H1 (cell line): Measurements from ENCODE around the gene ZC3H7B. TPM values are rescaled to one million over a fixed set of nuclear protein-coding genes. Genes with fewer than 3 reads are reported as not detected.

ENCODE experiments used
- CTCF ChIA-PET: fragments of 300-600 bp; sonication (Branson Sonifier 250); formaldehyde crosslinking; loops from one replicate; lab custom pipeline; 2021; ENCODE audit not compliant: partially characterized antibody; lab: Charles Lee
- POLR2A ChIA-PET: fragments of 300-600 bp; sonication (Branson Sonifier 250); formaldehyde crosslinking; loops from one replicate; lab custom pipeline; 2021; ENCODE audit warnings: inconsistent platforms; ENCODE audit not compliant: partially characterized antibody; lab: Charles Lee
- DNase-seq, 2 experiments: peaks; one replicate each; pipeline versions ENCODE4 v3.0.0 to v3.0.0-alpha.2; 2010 to 2022; ENCODE audit warnings: low spot score in 2 of 2, low read depth in 1 of 2, mixed read lengths in 1 of 2
- FAIRE-seq: peaks from 2 replicates; lab custom pipeline; 2011; peaks lifted over from hg19 to GRCh38; lab: Jason Lieb, UNC
- H2AFZ ChIP-seq: 2 replicates; pipeline ENCODE4 v1.8.1; 2012; ENCODE audit warnings: low read length, inconsistent platforms
- H2AK5ac ChIP-seq: 2 replicates; pipeline ENCODE4 v1.6.1; 2013; ENCODE audit warnings: low read depth, low read length
- H2BK120ac ChIP-seq: replicated peaks from 2 replicates; pipeline ENCODE3; 2013; ENCODE audit warnings: low read depth, low read length, inconsistent platforms
- H2BK12ac ChIP-seq: 2 replicates; pipeline ENCODE4 v1.6.1; 2013; ENCODE audit warnings: low read depth, low read length
- H2BK15ac ChIP-seq: 2 replicates; pipeline ENCODE4 v1.6.1; 2013; ENCODE audit warnings: low read length
- H2BK20ac ChIP-seq: 2 replicates; pipeline ENCODE4 v1.6.1; 2013; ENCODE audit warnings: low read length
- H2BK5ac ChIP-seq: 2 replicates; pipeline ENCODE4 v1.6.1; 2013; ENCODE audit warnings: low read depth, low read length
- H3K14ac ChIP-seq: 2 replicates; pipeline ENCODE4 v1.6.1; 2013; ENCODE audit warnings: inconsistent platforms; ENCODE audit not compliant: insufficient read length
- H3K18ac ChIP-seq: 2 replicates; pipeline ENCODE4 v1.6.1; 2013; ENCODE audit warnings: low read length; ENCODE audit errors: extremely low read depth
- H3K23ac ChIP-seq: 2 replicates; pipeline ENCODE4 v1.6.1; 2013; ENCODE audit warnings: inconsistent platforms; ENCODE audit not compliant: insufficient read length
- H3K23me2 ChIP-seq: 2 replicates; pipeline ENCODE4 v1.6.1; 2013; ENCODE audit warnings: low read depth, low read length
- H3K27ac ChIP-seq: 2 replicates; pipeline ENCODE4 v1.6.1; 2011; ENCODE audit warnings: low read depth, low read length, inconsistent platforms
- H3K27me3 ChIP-seq, 4 experiments: replicated peaks in 1 of 4; 1 replicate in 1 of 4; 2 replicates in 3 of 4; pipeline versions ENCODE4 v1.6.1 to v1.8.1; 2011 to 2013; ENCODE audit warnings: low read length in 3 of 4, mild to moderate bottlenecking in 3 of 4, inconsistent platforms in 2 of 4, mixed read lengths in 2 of 4, moderate library complexity in 1 of 4; ENCODE audit not compliant: control insufficient read depth in 3 of 4, insufficient read depth in 3 of 4; ENCODE audit errors: extremely low read depth in 1 of 4
- H3K36me3 ChIP-seq, 4 experiments: 2 replicates each; pipeline versions ENCODE4 v1.6.1 to v1.8.1; 2011 to 2013; ENCODE audit warnings: mild to moderate bottlenecking in 4 of 4, low read length in 3 of 4, moderate library complexity in 2 of 4, control low read depth in 1 of 4, inconsistent platforms in 1 of 4; ENCODE audit not compliant: insufficient read depth in 4 of 4, control insufficient read depth in 2 of 4
- H3K4ac ChIP-seq: replicated peaks from 2 replicates; pipeline ENCODE3; 2013; ENCODE audit warnings: low read length, low read depth, mixed read lengths, inconsistent platforms; ENCODE audit not compliant: insufficient read length
- H3K4me1 ChIP-seq, 4 experiments: replicated peaks in 1 of 4; 1 replicate in 1 of 4; 2 replicates in 3 of 4; pipeline versions ENCODE4 v1.6.1 to v1.8.1; 2011 to 2013; ENCODE audit warnings: low read length in 3 of 4, inconsistent platforms in 2 of 4, mixed read lengths in 1 of 4; ENCODE audit not compliant: insufficient read depth in 4 of 4, control insufficient read depth in 3 of 4
- H3K4me2 ChIP-seq, 2 experiments: 2 replicates each; pipeline versions ENCODE4 v1.6.1 to v1.8.1; 2011 to 2013; ENCODE audit warnings: low read depth in 2 of 2, low read length in 2 of 2, control low read depth in 1 of 2, inconsistent platforms in 1 of 2, mild to moderate bottlenecking in 1 of 2; ENCODE audit not compliant: insufficient read depth in 1 of 2
- H3K4me3 ChIP-seq, 4 experiments: fragments of 200-600, 300-600 bp in 1 of 4; sonication (generic), shearing (Covaris generic), sonication (Bioruptor Twin) in 1 of 4; 2 replicates each; pipeline versions ENCODE4 v1.5.1 to v1.8.1; 2011 to 2016; ENCODE audit warnings: low read length in 4 of 4, low read depth in 3 of 4, control low read depth in 2 of 4, inconsistent platforms in 2 of 4, mild to moderate bottlenecking in 2 of 4, mixed read lengths in 1 of 4, moderate library complexity in 1 of 4; ENCODE audit not compliant: insufficient read depth in 2 of 4; ENCODE audit errors: extremely low read depth in 1 of 4
- H3K56ac ChIP-seq: replicated peaks from 2 replicates; pipeline ENCODE3; 2013; ENCODE audit warnings: low read depth, mild to moderate bottlenecking, mixed read lengths, low read length, inconsistent platforms; ENCODE audit not compliant: insufficient read length
- H3K79me1 ChIP-seq: 2 replicates; pipeline ENCODE4 v1.6.1; 2013; ENCODE audit warnings: low read depth, low read length, control low read depth
- H3K79me2 ChIP-seq, 2 experiments: 2 replicates each; pipeline versions ENCODE4 v1.6.1 to v1.8.1; 2012 to 2013; ENCODE audit warnings: low read length in 2 of 2, mild to moderate bottlenecking in 2 of 2, inconsistent platforms in 1 of 2; ENCODE audit not compliant: insufficient read depth in 2 of 2, control insufficient read depth in 1 of 2
- H3K9ac ChIP-seq, 4 experiments: replicated peaks in 1 of 4; 1 replicate in 1 of 4; 2 replicates in 3 of 4; pipeline versions ENCODE4 v1.6.1 to v1.8.1; 2011 to 2013; ENCODE audit warnings: low read depth in 3 of 4, low read length in 3 of 4, control low read depth in 2 of 4, mild to moderate bottlenecking in 2 of 4, moderate library complexity in 2 of 4, inconsistent platforms in 1 of 4; ENCODE audit errors: extremely low read depth in 1 of 4
- H3K9me3 ChIP-seq, 2 experiments: 2 replicates each; pipeline versions ENCODE4 v1.6.1 to v1.8.1; 2012 to 2013; ENCODE audit warnings: mild to moderate bottlenecking in 2 of 2, moderate library complexity in 2 of 2, control low read depth in 1 of 2, inconsistent platforms in 1 of 2, low read depth in 1 of 2, low read length in 1 of 2, mixed read lengths in 1 of 2; ENCODE audit not compliant: insufficient read depth in 2 of 2
- H4K20me1 ChIP-seq, 2 experiments: replicated peaks in 1 of 2; 2 replicates each; pipeline versions ENCODE3 to v1.8.1; 2011 to 2013; ENCODE audit warnings: inconsistent platforms in 2 of 2, low read length in 2 of 2, mild to moderate bottlenecking in 1 of 2; ENCODE audit not compliant: insufficient read depth in 2 of 2, control insufficient read depth in 1 of 2
- H4K5ac ChIP-seq: 2 replicates; pipeline ENCODE4 v1.6.1; 2013; ENCODE audit warnings: low read length, low read depth, mixed read lengths, inconsistent platforms; ENCODE audit not compliant: insufficient read length
- H4K8ac ChIP-seq: 2 replicates; pipeline ENCODE4 v1.8.0; 2013; ENCODE audit warnings: mild to moderate bottlenecking, moderate library complexity, low read length, inconsistent platforms; ENCODE audit not compliant: insufficient read depth; ENCODE audit errors: extremely low read depth
- H4K91ac ChIP-seq: replicated peaks from 2 replicates; pipeline ENCODE3; 2013; ENCODE audit warnings: low read length, mixed read lengths, inconsistent platforms; ENCODE audit not compliant: insufficient read length
- HDAC2 ChIP-seq, 2 experiments: fragments of 300-600 bp in 1 of 2; sonication (generic) in 1 of 2; IDR thresholded peaks; 2 replicates each; pipeline ENCODE4 v1.6.1; 2011 to 2012; ENCODE audit warnings: low read depth in 2 of 2, low read length in 2 of 2, mild to moderate bottlenecking in 2 of 2, moderate library complexity in 2 of 2, borderline replicate concordance in 1 of 2, inconsistent platforms in 1 of 2
- TAF1 ChIP-seq: IDR thresholded peaks from 2 replicates; pipeline ENCODE4 v1.6.1; 2011; ENCODE audit warnings: mild to moderate bottlenecking, low read depth, low read length
- WGBS, 2 experiments: shearing (Covaris generic) in 1 of 2; methylation state at CpG; one replicate each; pipeline versions ENCODE4 v1.1.6 to v1.1.7; 2013 to 2015; ENCODE audit warnings: low lambda C conversion rate in 2 of 2, mixed read lengths in 2 of 2, inconsistent platforms in 1 of 2, low coverage in 1 of 2, missing lambda C conversion rate in 1 of 2; ENCODE audit not compliant: insufficient replicate concordance in 2 of 2, insufficient coverage in 1 of 2, insufficient read length in 1 of 2; ENCODE audit errors: extremely low coverage in 1 of 2, missing lambda C conversion rate in 1 of 2; 5-methylcytosine and 5-hydroxymethylcytosine counted together
- polyA plus RNA-seq, 7 experiments: library from polyadenylated mRNA; depleted of rRNA in 3 of 7; stranded (reverse) in 5 of 7; unstranded in 2 of 7; fragments of >200 nt in 5 of 7; fragments of 200-250 nt in 2 of 7; gene quantifications; 1 replicate in 5 of 7; 2 replicates in 1 of 7; 4 replicates in 1 of 7; pipeline versions ENCODE4 v1.2.1 to v1.2.3, GENCODE V29; 2011 to 2013; ENCODE audit warnings: missing spikeins in 2 of 7, mixed read lengths in 2 of 7
- total RNA-seq: library from RNA; stranded (reverse); fragmentation: NEBNext Ultra II Directional; extraction: Animal tissue kit (Norgen Biotek cat#: 25700); gene quantifications from 2 replicates; pipeline ENCODE4 v1.2.1, GENCODE V29; 2021

The ZC3H7B gene
- total and polyA plus RNA-seq, 2 of the 8 experiments (the other 6 are each of a cell fraction or from before 2014, with no cell fraction given), result 35.5 to 78.6 TPM

DNA sequence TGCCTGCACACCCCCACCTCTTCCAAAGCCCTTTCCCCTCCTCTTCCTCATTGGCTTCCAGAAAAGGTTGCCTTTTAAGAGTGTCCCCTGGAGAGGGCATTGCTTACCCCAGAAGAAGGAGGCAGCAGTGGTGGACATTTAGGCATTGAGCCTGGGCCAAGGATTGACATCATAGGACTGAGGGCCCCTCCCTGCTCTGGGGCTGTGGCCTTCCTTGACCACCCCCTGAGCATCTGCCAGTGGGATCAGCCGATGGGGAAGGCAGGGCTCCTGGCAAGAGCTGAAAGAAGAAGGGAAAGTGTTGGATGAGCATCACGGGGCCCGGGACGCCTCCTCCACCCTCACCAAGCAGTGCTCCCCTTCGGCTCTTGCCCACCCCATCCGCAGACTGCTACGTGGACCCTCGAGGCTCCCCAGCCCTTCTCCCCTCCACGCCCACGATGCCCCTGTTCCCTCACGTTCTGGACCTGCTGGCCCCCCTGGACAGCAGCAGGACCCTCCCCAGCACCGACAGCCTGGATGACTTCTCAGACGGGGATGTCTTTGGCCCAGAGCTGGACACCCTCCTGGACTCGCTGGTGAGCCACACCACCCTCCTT is 37.4 kb downstream of the ZC3H7B start:
- H2BK12ac ChIP-seq, result no peak overlapping the region
- FAIRE-seq (no peak), DNase-seq (no peak)
- no peak overlapping the region for H2BK15ac ChIP-seq
- ChIA-PET POLR2A (interaction anchor here (0.7 to 1.3 kb wide), 3 partner anchors 22 to 57 kb away, joined by 3 read pairs; no protein-coding TSS in a partner anchor), CTCF (no interaction called here)
- no peaks in the 10 kb centered on the region for H3K23me2 ChIP-seq
- H3K4me1 ChIP-seq, result peaks cover 0 to 8% (median 0%) of the 10 kb centered on the region in 4 experiments; a peak in 2 of 7 replicates
- no peak overlapping the region for H2AFZ ChIP-seq
- H2BK20ac ChIP-seq, result no peak overlapping the region
- H3K27ac ChIP-seq, result no peak overlapping the region
- peaks cover 0 to 2% of the 10 kb centered on the region in 2 experiments for H4K20me1 ChIP-seq
- no peak overlapping the region for H4K91ac ChIP-seq
- H4K5ac ChIP-seq, result no peak overlapping the region
- H4K8ac ChIP-seq, result peak overlapping the region; percentile 41; the same call in 1 of the 2 replicates
- H2BK5ac ChIP-seq, result no peak overlapping the region
- H3K27me3 ChIP-seq, result no peaks in the 10 kb centered on the region
- no peak overlapping the region for H2AK5ac ChIP-seq
- no peak overlapping the region for H3K9ac ChIP-seq
- no peak overlapping the region for H2BK120ac ChIP-seq
- H3K23ac ChIP-seq, result no peak overlapping the region
- peaks cover 4 to 18% (median 9%) of the 10 kb centered on the region in 4 experiments; a peak in 7 of 8 replicates for H3K36me3 ChIP-seq
- no peaks in the 10 kb centered on the region for H3K79me2 ChIP-seq
- 94% methylated on average over 13 of the region's 14 CpGs; no CpG with 5 or more reads in 1 of the 2 experiments for WGBS, 2 experiments
- H3K4me3 ChIP-seq, result no peak overlapping the region
- no peak overlapping the region for H3K18ac ChIP-seq
- no peaks in the 10 kb centered on the region for H3K9me3 ChIP-seq
- no peak overlapping the region for H3K4me2 ChIP-seq
- TF ChIP-seq TAF1 (no peak), HDAC2 (IDR thresholded peaks at IDR 0.05; ENCODE audit: borderline replicate concordance in 1 of 2, low read depth in 2 of 2, low read length in 2 of 2) (no peak)
- no peak overlapping the region for H3K14ac ChIP-seq
- H3K4ac ChIP-seq, result no peak overlapping the region
- H3K56ac ChIP-seq, result no peak overlapping the region
- H3K79me1 ChIP-seq, result no peaks in the 10 kb centered on the region
